ENCODE results near the gene KDM4B.

GRCh38 chr19:5143471-5144411 is 174.8 kb downstream of the KDM4B start:
- TF ChIP-seq, protein P1, sequence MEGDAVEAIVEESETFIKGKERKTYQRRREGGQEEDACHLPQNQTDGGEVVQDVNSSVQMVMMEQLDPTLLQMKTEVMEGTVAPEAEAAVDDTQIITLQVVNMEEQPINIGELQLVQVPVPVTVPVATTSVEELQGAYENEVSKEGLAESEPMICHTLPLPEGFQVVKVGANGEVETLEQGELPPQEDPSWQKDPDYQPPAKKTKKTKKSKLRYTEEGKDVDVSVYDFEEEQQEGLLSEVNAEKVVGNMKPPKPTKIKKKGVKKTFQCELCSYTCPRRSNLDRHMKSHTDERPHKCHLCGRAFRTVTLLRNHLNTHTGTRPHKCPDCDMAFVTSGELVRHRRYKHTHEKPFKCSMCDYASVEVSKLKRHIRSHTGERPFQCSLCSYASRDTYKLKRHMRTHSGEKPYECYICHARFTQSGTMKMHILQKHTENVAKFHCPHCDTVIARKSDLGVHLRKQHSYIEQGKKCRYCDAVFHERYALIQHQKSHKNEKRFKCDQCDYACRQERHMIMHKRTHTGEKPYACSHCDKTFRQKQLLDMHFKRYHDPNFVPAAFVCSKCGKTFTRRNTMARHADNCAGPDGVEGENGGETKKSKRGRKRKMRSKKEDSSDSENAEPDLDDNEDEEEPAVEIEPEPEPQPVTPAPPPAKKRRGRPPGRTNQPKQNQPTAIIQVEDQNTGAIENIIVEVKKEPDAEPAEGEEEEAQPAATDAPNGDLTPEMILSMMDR (IDR thresholded peaks at IDR 0.05) = no peak
- no peak for TF ChIP-seq POLR2A (IDR thresholded peaks at IDR 0.05)

Data from Peyer's patch (tissue), 4 donors.